NCI-H460 (cell line): ENCODE data around the gene NYAP1. TPM values are rescaled to one million over a fixed set of nuclear protein-coding genes. Genes with fewer than 3 reads are reported as not detected.
A peak's percentile ranks its signal among the peaks of the same experiment; 100 is the strongest.

ENCODE experiments used
- DNase-seq: peaks from one replicate; pipeline ENCODE4 v3.0.0-alpha.2; 2016; ENCODE audit warnings: low read depth; ENCODE audit errors: extremely low read depth
- total RNA-seq: library from RNA; depleted of rRNA; stranded (reverse); fragments of >200 nt; shearing (Covaris generic); gene quantifications from 2 replicates; pipeline ENCODE4 v1.2.3, GENCODE V29; 2014

NYAP1 gene
- total RNA-seq, 1 experiment from 2014 or later, result 0.47 TPM

DNA sequence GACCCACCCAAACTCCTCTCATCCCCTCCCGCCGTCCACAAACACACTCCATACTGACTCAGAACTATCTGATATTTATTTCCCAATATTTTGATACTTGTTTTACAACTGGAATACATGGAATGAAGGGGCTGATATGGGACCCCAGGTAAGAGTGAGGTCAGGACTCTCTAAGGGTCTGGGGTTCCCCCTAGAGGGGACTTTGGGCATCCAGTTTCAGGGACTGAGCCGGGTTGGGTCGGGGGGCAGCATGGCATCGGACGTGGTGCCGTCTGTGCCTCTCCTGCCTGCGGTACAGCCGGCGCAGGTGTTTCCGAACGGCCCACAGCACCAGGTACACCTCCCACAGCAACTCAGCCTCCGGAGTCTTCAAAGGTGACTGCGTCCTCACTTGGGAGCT is 27.2 kb upstream of the NYAP1 start:
- DNase-seq, result no peak

GRCh38 chr7:100457033-100457432 is 26.7 kb upstream of the NYAP1 start:
- no peak for DNase-seq

- DNase-seq, result no peak
Observed at GRCh38 chr7:100464210-100464660, 19.5 kb upstream of the NYAP1 start, which contains the start of gene SPACDR. Gene SPACDR, minus strand, starts transcription at chr7:100464260. Its CDS starts 235 bp downstream, at chr7:100464025.

DNA sequence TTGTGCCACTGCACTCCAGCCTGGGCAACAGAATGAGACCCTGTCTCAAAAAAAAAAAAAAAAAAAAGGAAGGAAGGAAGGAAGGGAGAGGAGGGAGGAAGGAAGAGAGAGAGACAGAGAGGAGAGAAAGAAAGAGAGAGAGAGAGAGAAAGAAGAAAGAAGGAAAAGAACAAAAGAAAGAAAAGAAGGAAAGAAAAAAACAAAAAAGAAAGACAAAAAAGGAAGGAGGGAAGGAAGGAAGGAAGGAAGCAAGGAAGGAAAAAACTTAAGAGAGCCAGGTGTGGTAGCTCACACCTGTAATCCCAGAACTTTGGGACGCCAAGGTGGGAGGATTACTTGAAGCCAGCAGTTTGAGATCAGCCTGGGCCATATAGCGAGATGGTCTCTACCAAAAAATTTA is 18.9 kb upstream of the NYAP1 start:
- no peak for DNase-seq

DNA sequence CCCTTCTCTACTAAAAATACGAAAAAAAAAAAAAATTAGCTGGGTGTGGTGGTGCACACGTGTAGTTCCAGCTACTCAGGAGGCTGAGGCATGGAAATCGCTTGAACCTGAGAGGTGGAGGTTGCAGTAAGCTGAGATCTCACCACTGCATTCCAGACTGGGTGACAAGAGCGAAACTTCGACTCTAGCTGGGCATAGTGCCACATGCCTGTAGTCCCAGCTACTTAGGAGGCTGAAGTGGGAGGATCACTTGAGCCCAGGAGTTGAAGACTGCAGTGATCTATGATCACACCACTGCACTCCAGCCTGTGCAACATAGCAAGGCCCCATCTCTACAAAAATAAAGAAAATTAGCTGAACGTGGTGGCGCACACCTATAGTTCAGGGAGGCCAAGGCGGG is 18.4 kb upstream of the NYAP1 start:
- DNase-seq, result no peak

GRCh38 chr7:100465702-100466311 is 17.9 kb upstream of the NYAP1 start:
- DNase-seq, result peak; percentile 59

- DNase-seq, result no peak
Observed at GRCh38 chr7:100466653-100467605, 16.8 kb upstream of the NYAP1 start.

GRCh38 chr7:100467638-100468373 is 15.9 kb upstream of the NYAP1 start:
- no peak for DNase-seq

GRCh38 chr7:100469227-100470044 is 14.3 kb upstream of the NYAP1 start:
- DNase-seq, result peak; percentile 63

GRCh38 chr7:100471021-100471420 is 12.7 kb upstream of the NYAP1 start:
- DNase-seq, result no peak

GRCh38 chr7:100472121-100472851 is 11.4 kb upstream of the NYAP1 start:
- no peak for DNase-seq

- no peak for DNase-seq
Observed at GRCh38 chr7:100472854-100473499, 10.8 kb upstream of the NYAP1 start.

DNA sequence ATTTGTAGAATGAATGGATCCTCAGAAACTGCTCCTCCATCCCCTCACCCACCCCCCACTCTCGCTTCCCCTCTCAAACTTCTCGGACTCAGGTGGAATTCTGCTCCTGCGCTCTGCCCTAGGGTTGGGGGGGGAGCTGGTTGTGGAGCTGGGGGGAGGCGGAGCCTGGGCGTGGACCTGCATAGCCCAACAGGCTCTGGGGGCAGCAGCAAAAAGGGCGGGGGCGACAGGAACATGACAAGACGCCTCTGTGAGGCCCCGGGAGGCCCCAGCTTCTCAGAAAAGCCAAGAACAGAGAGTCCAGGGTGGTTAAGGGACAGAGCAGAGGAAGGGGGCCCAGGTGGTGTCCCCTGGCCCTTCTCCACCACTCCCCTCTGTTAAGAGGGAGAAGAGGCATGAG is 8.2 kb upstream of the NYAP1 start:
- DNase-seq, result no peak

GRCh38 chr7:100476101-100476780 is 7.5 kb upstream of the NYAP1 start:
- DNase-seq, result no peak

DNA sequence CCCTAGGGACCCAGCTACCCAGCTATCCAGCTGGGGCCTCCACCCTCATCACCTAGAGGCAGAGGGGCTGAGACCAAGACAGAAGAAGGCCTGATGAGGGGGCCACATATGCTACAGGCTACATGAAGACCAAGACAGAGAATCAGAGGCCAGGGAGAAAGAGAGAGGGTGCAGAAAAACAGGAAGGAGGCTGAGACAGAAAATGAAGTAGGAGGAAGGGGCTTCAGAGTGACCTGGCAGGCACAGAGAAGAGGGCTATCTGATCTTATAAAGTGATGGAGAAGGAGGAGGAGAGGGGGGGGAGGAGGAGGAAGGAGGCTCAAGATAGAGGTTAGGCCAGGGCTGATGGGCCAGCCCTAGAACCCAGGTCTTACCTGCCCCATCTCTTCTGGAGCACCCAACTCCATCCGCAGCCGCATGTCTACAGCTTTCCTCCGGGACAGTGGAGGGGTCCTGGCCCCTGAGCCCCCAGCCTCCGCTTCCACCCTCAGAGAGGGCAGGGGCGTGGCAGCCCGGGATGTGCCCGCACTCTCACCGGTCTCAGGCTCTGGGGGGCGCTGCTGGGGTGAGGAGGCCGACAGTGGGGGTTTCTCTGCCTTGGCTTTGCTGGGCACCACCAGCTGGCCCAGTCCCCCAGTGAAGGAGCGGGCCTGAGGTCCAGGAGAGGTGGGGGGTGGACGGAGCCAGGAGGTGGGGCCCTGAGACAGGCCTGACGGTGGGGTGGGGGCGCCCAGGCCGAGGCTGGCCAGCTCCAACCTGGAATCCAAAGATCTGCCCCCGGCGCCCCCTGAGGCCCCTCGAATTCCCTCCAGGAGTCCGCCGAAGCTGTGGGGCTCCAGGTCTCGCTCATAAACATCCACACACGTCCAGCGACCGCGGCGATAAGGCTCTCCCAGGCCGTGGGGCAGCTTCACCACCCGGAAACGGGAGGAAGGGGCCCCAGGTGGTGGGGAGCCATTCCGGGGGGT is 6.5 kb upstream of the NYAP1 start:
- DNase-seq, result no peak

DNA sequence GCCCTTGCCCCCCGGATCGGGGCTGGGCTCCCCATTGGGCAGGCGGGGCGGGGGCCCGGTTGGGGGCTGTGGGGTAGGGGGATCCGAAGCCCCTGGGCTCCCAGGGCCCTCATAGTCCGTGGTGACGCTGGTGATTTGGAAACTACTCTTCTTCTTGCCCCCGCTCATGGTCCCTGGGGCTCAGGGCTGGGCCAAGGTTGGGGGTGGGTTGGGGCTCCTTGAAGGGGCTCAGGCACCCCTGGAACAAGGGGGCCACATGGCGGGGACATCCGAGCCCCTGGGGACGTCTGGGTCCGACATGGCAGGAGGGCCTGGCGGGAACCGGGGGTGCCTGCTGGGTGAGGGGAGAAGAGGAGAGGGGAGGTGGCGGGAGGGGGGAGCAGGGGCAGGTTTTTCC is 5.9 kb upstream of the NYAP1 start:
- no peak for DNase-seq

GRCh38 chr7:100478958-100479660 is 4.6 kb upstream of the NYAP1 start, which contains the start of gene TSC22D4:
Gene TSC22D4, minus strand, starts transcription at chr7:100479214. Its CDS starts 1,176 bp downstream, at chr7:100478038.
- peak; percentile 82 for DNase-seq
